PC-9 (cell line): ENCODE measurements around the gene MYO18A. TPM values are rescaled to one million over a fixed set of nuclear protein-coding genes. Genes with fewer than 3 reads are reported as not detected.

Experiments
- BruUV-seq: library from RNA; stranded (reverse); fragments of 400-500 nt; replicated peaks from 2 replicates; lab custom pipeline; 2021; lab: Mats Ljungman, UMichigan
- CTCF ChIA-PET: fragments of 300-600 bp; sonication (Branson Sonifier 250); formaldehyde crosslinking; loops from one replicate; lab custom pipeline; 2022; ENCODE audit warnings: antibody characterized with exemption; lab: Charles Lee
- POLR2A ChIA-PET: fragments of 300-600 bp; sonication (Branson Sonifier 250); formaldehyde crosslinking; loops from one replicate; lab custom pipeline; 2022; ENCODE audit warnings: antibody characterized with exemption; ENCODE audit not compliant: unreplicated experiment; lab: Charles Lee
- DNase-seq, 2 experiments: peaks; one replicate each; pipeline versions ENCODE4 v3.0.0 to v3.0.0-alpha.2; 2015 to 2022; ENCODE audit warnings: mixed read lengths in 1 of 2
- H2AFZ ChIP-seq: fragments of 200-600 bp; sonication (generic); 2 replicates; pipeline ENCODE4 v1.8.1; 2017; ENCODE audit warnings: antibody characterized with exemption
- H3F3A ChIP-seq: fragments of 200-600 bp; sonication (generic); 2 replicates; pipeline ENCODE4 v1.8.1; 2017; ENCODE audit warnings: antibody characterized with exemption, mild to moderate bottlenecking, low read depth; ENCODE audit not compliant: insufficient read depth
- H3K27ac ChIP-seq: fragments of 200-600 bp; sonication (generic); 2 replicates; pipeline ENCODE4 v1.6.1; 2016; ENCODE audit warnings: mixed run types
- H3K27me3 ChIP-seq: fragments of 200-600 bp; sonication (generic); 2 replicates; pipeline ENCODE4 v1.6.1; 2016; ENCODE audit warnings: low read depth, mixed run types; ENCODE audit not compliant: insufficient read depth
- H3K36me3 ChIP-seq: fragments of 200-600 bp; sonication (generic); 2 replicates; pipeline ENCODE4 v1.6.1; 2016; ENCODE audit warnings: low read depth, mixed run types
- H3K4me1 ChIP-seq: fragments of 200-600 bp; sonication (generic); replicated peaks from 2 replicates; pipeline ENCODE4 v1.6.1; 2016; ENCODE audit warnings: mixed run types; ENCODE audit not compliant: insufficient read depth
- H3K4me2 ChIP-seq: fragments of 200-600 bp; sonication (generic); 2 replicates; pipeline ENCODE4 v1.6.1; 2017; ENCODE audit warnings: mixed run types
- H3K4me3 ChIP-seq: fragments of 200-600 bp; sonication (generic); 2 replicates; pipeline ENCODE4 v1.6.1; 2016; ENCODE audit warnings: mixed run types
- H3K79me2 ChIP-seq: fragments of 200-600 bp; sonication (generic); 2 replicates; pipeline ENCODE4 v1.6.1; 2017; ENCODE audit warnings: low read depth, mixed run types
- H3K9me2 ChIP-seq: fragments of 200-600 bp; sonication (generic); 2 replicates; pipeline ENCODE4 v1.8.1; 2017; ENCODE audit warnings: mild to moderate bottlenecking; ENCODE audit not compliant: insufficient read depth
- H3K9me3 ChIP-seq: fragments of 200-600 bp; sonication (generic); 2 replicates; pipeline ENCODE4 v1.8.1; 2016; ENCODE audit warnings: low read depth; ENCODE audit not compliant: insufficient read depth
- H4K20me1 ChIP-seq: fragments of 200-600 bp; sonication (generic); 2 replicates; pipeline ENCODE4 v1.8.1; 2017; ENCODE audit not compliant: insufficient read depth
- EZH2 ChIP-seq: fragments of 200-600 bp; sonication (generic); IDR thresholded peaks from 2 replicates; pipeline ENCODE4 v1.8.0; 2017; ENCODE audit warnings: antibody characterized with exemption, low read depth
- intact Hi-C: fragments of 100-400 bp; cut with micrococcal nuclease; formaldehyde crosslinking; loops from one replicate; pipeline ENCODE4 v1.10.0; 2022; ENCODE audit not compliant: unreplicated experiment
- total RNA-seq: library from RNA; stranded (reverse); gene quantifications from 2 replicates; pipeline ENCODE4 v1.2.3, GENCODE V29; 2021
- TF ChIP-seq, protein P1 (sequence below): fragments of 200-600 bp; sonication (generic); conservative IDR thresholded peaks from 2 replicates; pipeline ENCODE4 v1.6.1; 2017; ENCODE audit warnings: mixed run types, antibody characterized with exemption, mild to moderate bottlenecking, moderate library complexity

The MYO18A gene
- total RNA-seq, 1 experiment from 2014 or later: 150 TPM

DNA sequence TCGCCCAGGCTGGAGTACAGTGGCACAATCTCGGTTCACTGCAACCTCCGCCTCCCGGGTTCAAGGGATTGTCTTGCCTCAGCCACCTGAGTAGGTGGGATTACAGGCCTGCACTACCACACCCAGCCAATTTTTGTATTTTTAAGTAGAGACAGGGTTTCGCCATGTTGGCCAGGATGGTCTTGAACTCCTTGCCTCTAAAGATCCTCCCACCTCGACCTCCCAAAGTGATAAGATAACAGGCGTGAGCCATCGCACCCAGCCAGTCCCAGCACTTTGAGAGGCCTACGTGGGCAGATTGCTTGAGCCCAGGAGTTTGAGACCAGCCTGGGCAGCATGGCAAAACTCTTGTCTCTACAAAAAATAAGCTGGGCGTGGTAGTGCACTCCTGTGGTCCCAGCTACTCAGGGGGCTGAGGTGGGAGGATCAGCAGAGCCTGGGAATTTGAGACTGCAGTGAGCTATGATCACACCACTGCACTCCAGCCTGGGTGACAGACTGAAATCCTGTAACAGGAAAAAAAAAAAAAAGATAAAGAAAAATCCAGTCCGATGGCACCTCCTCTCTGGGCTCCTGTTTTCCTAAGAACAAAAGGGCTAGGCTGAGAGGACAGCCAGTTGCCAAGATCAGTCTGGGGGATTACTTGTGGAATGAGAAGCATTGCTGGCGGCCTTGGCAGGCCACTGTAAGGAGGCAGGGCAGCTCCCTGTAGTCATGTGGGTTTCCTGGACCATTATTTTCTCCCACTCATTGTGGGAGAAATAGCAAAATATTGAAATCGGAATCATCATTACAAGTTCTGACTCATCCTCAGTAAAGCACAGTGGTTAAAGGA, 140.2 kb downstream of the MYO18A start:
- no peak for TF ChIP-seq EZH2
- TF ChIP-seq, protein P1, sequence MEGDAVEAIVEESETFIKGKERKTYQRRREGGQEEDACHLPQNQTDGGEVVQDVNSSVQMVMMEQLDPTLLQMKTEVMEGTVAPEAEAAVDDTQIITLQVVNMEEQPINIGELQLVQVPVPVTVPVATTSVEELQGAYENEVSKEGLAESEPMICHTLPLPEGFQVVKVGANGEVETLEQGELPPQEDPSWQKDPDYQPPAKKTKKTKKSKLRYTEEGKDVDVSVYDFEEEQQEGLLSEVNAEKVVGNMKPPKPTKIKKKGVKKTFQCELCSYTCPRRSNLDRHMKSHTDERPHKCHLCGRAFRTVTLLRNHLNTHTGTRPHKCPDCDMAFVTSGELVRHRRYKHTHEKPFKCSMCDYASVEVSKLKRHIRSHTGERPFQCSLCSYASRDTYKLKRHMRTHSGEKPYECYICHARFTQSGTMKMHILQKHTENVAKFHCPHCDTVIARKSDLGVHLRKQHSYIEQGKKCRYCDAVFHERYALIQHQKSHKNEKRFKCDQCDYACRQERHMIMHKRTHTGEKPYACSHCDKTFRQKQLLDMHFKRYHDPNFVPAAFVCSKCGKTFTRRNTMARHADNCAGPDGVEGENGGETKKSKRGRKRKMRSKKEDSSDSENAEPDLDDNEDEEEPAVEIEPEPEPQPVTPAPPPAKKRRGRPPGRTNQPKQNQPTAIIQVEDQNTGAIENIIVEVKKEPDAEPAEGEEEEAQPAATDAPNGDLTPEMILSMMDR: no peak
- Histone ChIP-seq H2AFZ (no peak overlapping the region), H3K9me3 (no peaks in the 10 kb centered on the region), H3K4me2 (no peak overlapping the region), H3F3A (no peaks in the 10 kb centered on the region), H3K9me2 (no peaks in the 10 kb centered on the region), H3K36me3 (no peaks in the 10 kb centered on the region), H3K4me3 (no peak overlapping the region), H3K79me2 (no peaks in the 10 kb centered on the region), H3K27me3 (peaks cover 43% of the 10 kb centered on the region), H3K27ac (no peak overlapping the region), H3K4me1 (no peaks in the 10 kb centered on the region), H4K20me1 (no peaks in the 10 kb centered on the region)
- POLR2A ChIA-PET: interaction anchor here (0.6 kb wide), 2 partner anchors 22 to 161 kb away, joined by 5 to 6 read pairs; no protein-coding TSS in a partner anchor
- intact Hi-C loops: no loop called here
- no TSS peak for BruUV-seq
- CTCF ChIA-PET: interaction anchor here (0.6 to 0.7 kb wide), 2 partner anchors 161 to 215 kb away, joined by 3 to 9 read pairs; no protein-coding TSS in a partner anchor
- peak in 1 of 2 experiments; percentile 21 for DNase-seq

DNA sequence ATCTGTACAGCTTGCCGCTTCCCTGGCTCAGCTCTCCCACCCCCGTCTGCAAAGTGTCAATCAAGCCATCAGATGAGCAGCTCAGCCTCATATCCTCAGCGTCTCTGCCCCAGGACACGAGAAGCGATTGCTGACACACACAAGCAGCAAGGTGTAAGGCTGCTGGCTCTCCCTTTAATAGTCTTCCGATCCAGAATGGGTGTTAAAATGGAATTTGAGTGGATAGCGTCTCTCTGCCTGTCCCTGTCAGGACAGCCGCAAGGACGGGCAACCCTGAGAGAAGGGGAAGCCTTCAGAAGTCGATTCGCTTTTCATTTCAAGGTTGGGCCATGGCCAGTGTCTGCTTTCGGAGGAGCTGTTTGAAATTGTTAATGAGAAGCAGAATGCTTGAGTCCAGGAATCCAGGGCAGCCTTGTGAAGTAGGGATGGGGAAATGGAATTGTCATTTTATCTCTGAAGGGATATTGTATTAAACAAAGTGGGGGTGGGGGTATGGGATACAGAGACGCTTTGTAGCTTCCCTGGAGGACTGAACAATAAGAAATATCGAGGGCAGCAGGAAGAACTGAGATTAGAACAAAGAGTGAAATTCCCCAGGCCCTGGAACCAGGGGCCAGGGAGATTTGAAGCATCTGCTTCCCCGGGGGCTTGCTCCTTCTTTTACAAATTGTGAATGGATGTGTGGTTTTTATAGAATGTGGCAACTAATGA, 142.0 kb downstream of the MYO18A start:
- no TSS peak for BruUV-seq
- no peaks in the 10 kb centered on the region for H3K79me2 ChIP-seq
- H3K4me1 ChIP-seq: no peaks in the 10 kb centered on the region
- no peak overlapping the region for H2AFZ ChIP-seq
- no peaks in the 10 kb centered on the region for H4K20me1 ChIP-seq
- intact Hi-C loops: no loop called here
- H3K9me2 ChIP-seq: no peaks in the 10 kb centered on the region
- ChIA-PET CTCF (no interaction called here), POLR2A (interaction anchor here (0.6 kb wide), 1 partner anchor 204 kb away, joined by 16 read pairs; no protein-coding TSS in a partner anchor)
- H3K27me3 ChIP-seq: peaks cover 60% of the 10 kb centered on the region
- no peak overlapping the region for H3K4me2 ChIP-seq
- H3K36me3 ChIP-seq: no peaks in the 10 kb centered on the region
- no peak overlapping the region for H3K27ac ChIP-seq
- DNase-seq: no peak
- TF ChIP-seq, protein P1: no peak
- TF ChIP-seq EZH2: no peak
- H3K9me3 ChIP-seq: peaks cover 10% of the 10 kb centered on the region; the same call in 1 of the 2 replicates
- H3F3A ChIP-seq: no peaks in the 10 kb centered on the region
- no peak overlapping the region for H3K4me3 ChIP-seq

DNA sequence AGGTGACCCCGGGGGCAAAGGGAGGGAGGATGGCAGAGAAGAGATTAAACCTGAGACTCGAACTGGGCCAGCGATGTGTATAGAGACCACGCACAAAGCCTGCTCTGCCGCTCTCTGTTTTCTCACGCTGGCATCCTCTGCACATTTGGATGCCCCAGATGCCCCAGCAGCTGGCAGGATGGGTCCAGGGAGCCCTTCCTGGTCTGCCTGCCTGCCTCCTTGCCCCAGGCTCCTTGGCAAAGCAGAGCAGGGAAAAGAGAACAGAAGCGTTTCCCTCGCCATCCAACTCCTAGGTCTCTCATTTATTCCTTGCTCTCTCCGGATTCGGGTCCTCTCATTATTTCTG, 142.5 kb downstream of the MYO18A start:
- POLR2A ChIA-PET: no interaction called here
- no peaks in the 10 kb centered on the region for H3K79me2 ChIP-seq
- no peaks in the 10 kb centered on the region for H3K4me1 ChIP-seq
- H2AFZ ChIP-seq: no peak overlapping the region
- no peaks in the 10 kb centered on the region for H3F3A ChIP-seq
- H3K36me3 ChIP-seq: no peaks in the 10 kb centered on the region
- no peak overlapping the region for H3K4me3 ChIP-seq
- no peak overlapping the region for H3K27ac ChIP-seq
- CTCF ChIA-PET: no interaction called here
- peaks cover 10% of the 10 kb centered on the region; the same call in 1 of the 2 replicates for H3K9me3 ChIP-seq
- H3K9me2 ChIP-seq: no peaks in the 10 kb centered on the region
- TF ChIP-seq, protein P1: no peak
- TF ChIP-seq EZH2: no peak
- DNase-seq: no peak
- no TSS peak for BruUV-seq
- no peak overlapping the region for H3K4me2 ChIP-seq
- H4K20me1 ChIP-seq: no peaks in the 10 kb centered on the region
- peaks cover 65% of the 10 kb centered on the region for H3K27me3 ChIP-seq
- intact Hi-C loops: no loop called here
